ENCODE data around the gene SCYL1. TPM values are rescaled to one million over a fixed set of nuclear protein-coding genes. Genes with fewer than 3 reads are reported as not detected.

SCYL1 gene
- total RNA-seq, 6 donors from 2014 or later = 64.0 to 120 (median 88.8) TPM

DNA sequence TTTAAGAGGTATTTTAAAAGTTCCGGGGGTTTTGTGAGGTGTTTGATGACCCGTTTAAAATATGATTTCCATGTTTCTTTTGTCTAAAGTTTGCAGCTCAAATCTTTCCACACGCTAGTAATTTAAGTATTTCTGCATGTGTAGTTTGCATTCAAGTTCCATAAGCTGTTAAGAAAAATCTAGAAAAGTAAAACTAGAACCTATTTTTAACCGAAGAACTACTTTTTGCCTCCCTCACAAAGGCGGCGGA is 26.2 kb upstream of the SCYL1 start:
- H3K27ac ChIP-seq = peak overlapping the region; percentile 98 to 99 (median 98)
- no peaks in the 10 kb centered on the region for H3K27me3 ChIP-seq
- DNase-seq (no peak), ATAC-seq (ENCODE audit: low FRiP score in 2 of 2) (no peak)
- peak overlapping the region; percentile 59 to 72 (median 66) for H3K4me3 ChIP-seq
- TF ChIP-seq POLR2A (IDR thresholded peaks at IDR 0.05) = no peak
- TF ChIP-seq, protein P1, sequence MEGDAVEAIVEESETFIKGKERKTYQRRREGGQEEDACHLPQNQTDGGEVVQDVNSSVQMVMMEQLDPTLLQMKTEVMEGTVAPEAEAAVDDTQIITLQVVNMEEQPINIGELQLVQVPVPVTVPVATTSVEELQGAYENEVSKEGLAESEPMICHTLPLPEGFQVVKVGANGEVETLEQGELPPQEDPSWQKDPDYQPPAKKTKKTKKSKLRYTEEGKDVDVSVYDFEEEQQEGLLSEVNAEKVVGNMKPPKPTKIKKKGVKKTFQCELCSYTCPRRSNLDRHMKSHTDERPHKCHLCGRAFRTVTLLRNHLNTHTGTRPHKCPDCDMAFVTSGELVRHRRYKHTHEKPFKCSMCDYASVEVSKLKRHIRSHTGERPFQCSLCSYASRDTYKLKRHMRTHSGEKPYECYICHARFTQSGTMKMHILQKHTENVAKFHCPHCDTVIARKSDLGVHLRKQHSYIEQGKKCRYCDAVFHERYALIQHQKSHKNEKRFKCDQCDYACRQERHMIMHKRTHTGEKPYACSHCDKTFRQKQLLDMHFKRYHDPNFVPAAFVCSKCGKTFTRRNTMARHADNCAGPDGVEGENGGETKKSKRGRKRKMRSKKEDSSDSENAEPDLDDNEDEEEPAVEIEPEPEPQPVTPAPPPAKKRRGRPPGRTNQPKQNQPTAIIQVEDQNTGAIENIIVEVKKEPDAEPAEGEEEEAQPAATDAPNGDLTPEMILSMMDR (IDR thresholded peaks at IDR 0.05) = no peak
- no peak for TF ChIP-seq POLR2AphosphoS5 (IDR thresholded peaks at IDR 0.05)
- no peak for TF ChIP-seq EP300 (IDR thresholded peaks at IDR 0.05)
- 0% methylated on average over 6 of the region's 6 CpGs for WGBS, 2 donors
- H3K36me3 ChIP-seq = peaks cover 10 to 32% (median 15%) of the 10 kb centered on the region in 4 donors
- peaks cover 31 to 34% (median 32%) of the 10 kb centered on the region in 4 donors for H3K4me1 ChIP-seq
- H3K9me3 ChIP-seq = no peaks in the 10 kb centered on the region

GRCh38 chr11:65498977-65499712 is 25.7 kb upstream of the SCYL1 start, which contains the start of gene MALAT1:
MALAT1 (plus strand) TSS chr11:65499045.
- Histone ChIP-seq H3K27me3 (no peaks in the 10 kb centered on the region), H3K27ac (peak within 1 kb of the TSS; percentile 98 to 99 (median 98)), H3K4me3 (peak within 1 kb of the TSS; percentile 65 to 75 (median 70)), H3K4me1 (peaks cover 26 to 29% (median 28%) of the 10 kb centered on the region in 4 donors), H3K9me3 (no peaks in the 10 kb centered on the region), H3K36me3 (peaks cover 15 to 37% (median 19%) of the 10 kb centered on the region in 4 donors)
- WGBS, 2 donors = 0 to 1% methylated on average over 24 of the region's 24 CpGs
- DNase-seq (peak; percentile 89 to 95), ATAC-seq (ENCODE audit: low FRiP score in 2 of 2) (peak; percentile 64 to 81)
- TF ChIP-seq POLR2A (IDR thresholded peaks at IDR 0.05) (peak; percentile 99 to 100 (median 100)), EP300 (IDR thresholded peaks at IDR 0.05) (peak in 2 of 4 donors; percentile 75 to 99), POLR2AphosphoS5 (IDR thresholded peaks at IDR 0.05) (peak; percentile 100)
- TF ChIP-seq, protein P1 (IDR thresholded peaks at IDR 0.05) = no peak

- Histone ChIP-seq H3K27me3 (no peaks in the 10 kb centered on the region), H3K4me1 (peaks cover 20 to 32% (median 27%) of the 10 kb centered on the region in 4 donors), H3K4me3 (peak overlapping the region; percentile 65 to 75 (median 70)), H3K27ac (peak overlapping the region; percentile 98 to 99 (median 98)), H3K36me3 (peaks cover 22 to 44% (median 26%) of the 10 kb centered on the region in 4 donors), H3K9me3 (no peaks in the 10 kb centered on the region)
- DNase-seq (no peak), ATAC-seq (ENCODE audit: low FRiP score in 2 of 2) (no peak)
- 1% methylated on average over 3 of the region's 3 CpGs for WGBS, 2 donors
- TF ChIP-seq POLR2A (IDR thresholded peaks at IDR 0.05) = peak in 1 of 4 donors; percentile 9
- TF ChIP-seq, protein P1 (IDR thresholded peaks at IDR 0.05) = no peak
Observed at GRCh38 chr11:65499713-65500386, 25.0 kb upstream of the SCYL1 start.

GRCh38 chr11:65500387-65501185 is 24.3 kb upstream of the SCYL1 start:
- H3K27me3 ChIP-seq = no peaks in the 10 kb centered on the region
- 0% methylated on average over 20 of the region's 20 CpGs for WGBS, 2 donors
- peak overlapping the region; percentile 98 to 99 (median 98) for H3K27ac ChIP-seq
- H3K36me3 ChIP-seq = peaks cover 29 to 52% (median 34%) of the 10 kb centered on the region in 4 donors
- peak overlapping the region; percentile 65 to 75 (median 70) for H3K4me3 ChIP-seq
- ATAC-seq (ENCODE audit: low FRiP score in 2 of 2) = no peak
- peak; percentile 75 to 98 for TF ChIP-seq POLR2AphosphoS5 (IDR thresholded peaks at IDR 0.05)
- TF ChIP-seq POLR2A (IDR thresholded peaks at IDR 0.05) = peak; percentile 2 to 85 (median 74)
- peak in 1 of 4 donors; percentile 50 for TF ChIP-seq EP300 (IDR thresholded peaks at IDR 0.05)
- TF ChIP-seq, protein P1 (IDR thresholded peaks at IDR 0.05) = no peak
- H3K9me3 ChIP-seq = no peaks in the 10 kb centered on the region
- DNase-seq = no peak
- peaks cover 17 to 32% (median 29%) of the 10 kb centered on the region in 4 donors for H3K4me1 ChIP-seq
